Raji (cell line): ENCODE data around the gene CD81.

Experiments used
- POLR2A ChIP-seq: IDR thresholded peaks from 2 replicates; pipeline ENCODE4 v1.6.1; 2011; ENCODE audit warnings: low read depth, low read length, control low read depth; ENCODE audit not compliant: insufficient read depth

The CD81 gene

GRCh38 chr11:2352420-2352819 is 24.7 kb upstream of the CD81 start:
- TF ChIP-seq POLR2A: no peak

GRCh38 chr11:2355000-2355644 is 22.0 kb upstream of the CD81 start:
- no peak for TF ChIP-seq POLR2A

- no peak for TF ChIP-seq POLR2A
Measured at GRCh38 chr11:2357246-2357645, 19.9 kb upstream of the CD81 start.

GRCh38 chr11:2358754-2359442 is 18.2 kb upstream of the CD81 start:
- TF ChIP-seq POLR2A: no peak

- TF ChIP-seq POLR2A: no peak
Measured at GRCh38 chr11:2359557-2359956, 17.6 kb upstream of the CD81 start.

- TF ChIP-seq POLR2A: no peak
Measured at GRCh38 chr11:2360081-2360642, 16.9 kb upstream of the CD81 start.

- no peak for TF ChIP-seq POLR2A
Measured at GRCh38 chr11:2361565-2361964, 15.5 kb upstream of the CD81 start.

- no peak for TF ChIP-seq POLR2A
Measured at GRCh38 chr11:2362414-2362813, 14.7 kb upstream of the CD81 start.

GRCh38 chr11:2363130-2363529 is 14.0 kb upstream of the CD81 start:
- no peak for TF ChIP-seq POLR2A

- TF ChIP-seq POLR2A: no peak
Measured at GRCh38 chr11:2363577-2364370, 13.3 kb upstream of the CD81 start.

GRCh38 chr11:2365571-2366210 is 11.4 kb upstream of the CD81 start:
- TF ChIP-seq POLR2A: no peak

GRCh38 chr11:2366276-2366675 is 10.8 kb upstream of the CD81 start:
- TF ChIP-seq POLR2A: no peak

GRCh38 chr11:2366733-2367132 is 10.4 kb upstream of the CD81 start:
- no peak for TF ChIP-seq POLR2A

- no peak for TF ChIP-seq POLR2A
Measured at GRCh38 chr11:2367266-2368160, 9.6 kb upstream of the CD81 start.
